ENCODE results near the gene NAP1L4. TPM values are rescaled to one million over a fixed set of nuclear protein-coding genes. Genes with fewer than 3 reads are reported as not detected.

Gene NAP1L4
- total RNA-seq, 1 experiment from 2014 or later, result 212 TPM

- TF ChIP-seq CTCF (conservative IDR thresholded peaks at IDR 0.05), result no peak
- no peak overlapping the region for H2BK120ac ChIP-seq (ENCODE audit: low read depth, low read length, poor library complexity, severe bottlenecking)
- H4K8ac ChIP-seq (replicated peaks; ENCODE audit: insufficient read length, low read depth, low read length), result no peak overlapping the region
- H2BK20ac ChIP-seq (ENCODE audit: low read depth, low read length, poor library complexity, severe bottlenecking), result no peak overlapping the region
- H3K27ac ChIP-seq (ENCODE audit: insufficient read length, low read depth, low read length), result no peak overlapping the region
- no peak overlapping the region for H3K4me2 ChIP-seq (ENCODE audit: insufficient read depth, insufficient read length, low read length)
- no peaks in the 10 kb centered on the region for H4K20me1 ChIP-seq (ENCODE audit: control insufficient read depth, insufficient read depth, insufficient read length)
- no peak overlapping the region for H3T11ph ChIP-seq (ENCODE audit: low read length)
- Mint-ChIP-seq H3K9me3 (no peaks in the 10 kb centered on the region), H3K27ac (no peak overlapping the region), H3K36me3 (ENCODE audit: insufficient read depth in 1 of 3, low read depth in 3 of 3) (peaks cover 36 to 74% (median 63%) of the 10 kb centered on the region in 3 experiments), H3K4me1 (peaks cover 2 to 3% of the 10 kb centered on the region in 2 experiments; a peak in 2 of 4 replicates), H3K27me3 (ENCODE audit: low read depth) (no peaks in the 10 kb centered on the region), H3K4me3 (no peak overlapping the region)
- H3K14ac ChIP-seq (ENCODE audit: insufficient read depth, low read length), result no peak overlapping the region
- H3K79me2 ChIP-seq (ENCODE audit: insufficient read depth, low read length), result peaks cover 27% of the 10 kb centered on the region; the same call in 1 of the 2 replicates
- H4K91ac ChIP-seq (ENCODE audit: insufficient read length, low read depth, low read length), result no peak overlapping the region
- H3K56ac ChIP-seq (ENCODE audit: insufficient read length, low read depth, low read length), result no peak overlapping the region
- no peaks in the 10 kb centered on the region for H3K23me2 ChIP-seq (ENCODE audit: insufficient read length, low read depth, low read length, poor library complexity, severe bottlenecking)
- H3K4me1 ChIP-seq (ENCODE audit: insufficient read depth, low read length), result no peaks in the 10 kb centered on the region
- H3K9ac ChIP-seq (ENCODE audit: extremely low read depth, insufficient read length, low read length), result no peak overlapping the region
- H3K18ac ChIP-seq (ENCODE audit: insufficient read length, low read depth, low read length), result no peak overlapping the region
- no peak overlapping the region for H2BK5ac ChIP-seq (ENCODE audit: insufficient read length, low read length)
- H3K9me3 ChIP-seq (ENCODE audit: control insufficient read depth, low read depth, low read length), result no peaks in the 10 kb centered on the region
- DNase-seq, result no peak
- no peak overlapping the region for H2BK12ac ChIP-seq (ENCODE audit: insufficient read length, low read depth, low read length)
- no peak overlapping the region for H2BK15ac ChIP-seq (ENCODE audit: low read depth, low read length)
- H3K27me3 ChIP-seq (ENCODE audit: insufficient read depth, low read length), result no peaks in the 10 kb centered on the region
- no peak overlapping the region for H2AK5ac ChIP-seq (ENCODE audit: insufficient read length, low read length)
- no peak overlapping the region for H3K4ac ChIP-seq (ENCODE audit: low read depth, low read length)
- WGBS (ENCODE audit: extremely low coverage, insufficient read length, low lambda C conversion rate), result no CpG with 5 or more reads among the region's 7 CpGs
- no peak overlapping the region for H4K5ac ChIP-seq (ENCODE audit: insufficient read length, low read depth, low read length)
- H3K23ac ChIP-seq (ENCODE audit: insufficient read length, low read depth, low read length), result no peak overlapping the region
- H3K79me1 ChIP-seq (ENCODE audit: insufficient read depth, low read depth, low read length, poor library complexity, severe bottlenecking), result peaks cover 16% of the 10 kb centered on the region
- H2AFZ ChIP-seq (ENCODE audit: low read length), result no peak overlapping the region
Observed at GRCh38 chr11:2977113-2977512, 15.0 kb downstream of the NAP1L4 start.

Measured in H9 (cell line).